ENCODE measurements around the gene MON1B. TPM values are rescaled to one million over a fixed set of nuclear protein-coding genes. Genes with fewer than 3 reads are reported as not detected.

Gene MON1B
- total RNA-seq, result 10 to 100 TPM; 20.6 to 59.4 (median 47.1) TPM

DNA sequence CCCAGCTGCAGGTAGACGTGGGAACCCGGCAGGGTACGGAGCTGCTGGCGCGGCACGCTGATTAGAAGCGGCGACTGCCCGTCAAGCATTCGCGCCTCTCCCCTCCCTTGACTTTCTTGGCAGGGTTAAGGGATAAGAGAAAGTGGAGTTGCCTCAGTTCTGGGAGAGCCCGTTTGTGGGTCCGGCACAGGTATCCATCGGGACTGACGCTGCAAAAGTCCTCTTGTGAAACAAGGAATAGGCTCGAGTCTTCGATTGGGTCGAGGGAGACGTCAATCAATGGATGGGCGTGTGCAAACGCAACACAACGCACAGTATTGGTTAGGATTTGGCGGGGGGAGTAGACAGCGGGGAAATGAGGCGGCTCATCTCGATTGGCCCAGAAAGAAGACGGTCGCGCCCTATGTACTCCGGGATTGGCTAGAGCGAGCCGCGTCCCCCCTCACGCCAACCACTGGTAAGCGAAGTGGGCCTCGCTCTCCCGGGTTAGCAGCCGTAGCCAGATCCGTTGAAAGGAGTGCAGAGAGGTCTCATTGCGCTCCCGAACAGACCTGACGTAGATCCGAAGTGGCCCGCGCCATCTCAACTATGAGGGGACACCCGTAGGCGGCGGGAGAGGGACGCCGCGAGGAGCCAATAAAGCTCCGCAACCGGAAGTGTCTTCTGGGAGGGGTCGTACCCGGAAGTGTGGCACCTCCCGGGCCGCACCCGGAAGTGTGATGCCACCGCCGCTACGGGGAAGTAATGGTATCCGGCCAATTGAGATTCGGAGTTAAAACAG, at the start of gene MON1B:
TSS of gene MON1B (plus strand) at position 713 of the 781 bp plus-strand sequence. CDS start 296 bp downstream, outside the sequence.
- Histone ChIP-seq H3K27ac (peak within 1 kb of the TSS; percentile 82 to 97 (median 94)), H3K36me3 (peaks cover 0 to 29% (median 0%) of the 10 kb centered on the region in 3 donors), H3K27me3 (no peaks in the 10 kb centered on the region), H3K9me3 (no peaks in the 10 kb centered on the region), H3K4me1 (peaks cover 0 to 10% (median 3%) of the 10 kb centered on the region in 4 donors), H3K4me3 (peak within 1 kb of the TSS; percentile 67 to 93 (median 78))
- peak; percentile 96 to 99 (median 96) for DNase-seq
- TF ChIP-seq, protein P1, sequence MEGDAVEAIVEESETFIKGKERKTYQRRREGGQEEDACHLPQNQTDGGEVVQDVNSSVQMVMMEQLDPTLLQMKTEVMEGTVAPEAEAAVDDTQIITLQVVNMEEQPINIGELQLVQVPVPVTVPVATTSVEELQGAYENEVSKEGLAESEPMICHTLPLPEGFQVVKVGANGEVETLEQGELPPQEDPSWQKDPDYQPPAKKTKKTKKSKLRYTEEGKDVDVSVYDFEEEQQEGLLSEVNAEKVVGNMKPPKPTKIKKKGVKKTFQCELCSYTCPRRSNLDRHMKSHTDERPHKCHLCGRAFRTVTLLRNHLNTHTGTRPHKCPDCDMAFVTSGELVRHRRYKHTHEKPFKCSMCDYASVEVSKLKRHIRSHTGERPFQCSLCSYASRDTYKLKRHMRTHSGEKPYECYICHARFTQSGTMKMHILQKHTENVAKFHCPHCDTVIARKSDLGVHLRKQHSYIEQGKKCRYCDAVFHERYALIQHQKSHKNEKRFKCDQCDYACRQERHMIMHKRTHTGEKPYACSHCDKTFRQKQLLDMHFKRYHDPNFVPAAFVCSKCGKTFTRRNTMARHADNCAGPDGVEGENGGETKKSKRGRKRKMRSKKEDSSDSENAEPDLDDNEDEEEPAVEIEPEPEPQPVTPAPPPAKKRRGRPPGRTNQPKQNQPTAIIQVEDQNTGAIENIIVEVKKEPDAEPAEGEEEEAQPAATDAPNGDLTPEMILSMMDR (IDR thresholded peaks at IDR 0.05), result peak in 1 of 6 experiments; percentile 9
- peak; percentile 71 to 86 for TF ChIP-seq POLR2A (IDR thresholded peaks at IDR 0.05)

DNA sequence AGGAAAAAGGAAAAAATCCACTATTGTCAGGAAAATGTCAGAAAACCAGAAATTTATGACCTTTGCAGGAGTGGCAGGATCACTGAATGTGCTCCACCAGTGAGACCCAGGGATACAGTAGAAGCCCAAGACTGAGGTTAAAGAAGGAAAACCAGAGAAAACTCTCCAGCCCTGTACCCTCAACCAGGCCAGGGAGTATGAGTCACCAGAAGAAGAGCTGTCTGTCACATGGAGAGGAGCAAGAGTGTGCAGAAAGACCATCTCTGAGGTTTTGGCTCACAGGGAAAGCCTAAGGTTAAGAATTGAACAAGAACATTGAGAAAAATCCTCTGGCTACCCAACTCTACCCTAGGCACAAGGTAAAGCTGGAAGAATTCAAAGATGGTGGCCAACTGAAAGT, 47.6 kb upstream of the MON1B start:
- no peak overlapping the region for H3K27ac ChIP-seq
- H3K4me1 ChIP-seq, result no peaks in the 10 kb centered on the region
- no peak for TF ChIP-seq POLR2A (IDR thresholded peaks at IDR 0.05)
- TF ChIP-seq, protein P1 (IDR thresholded peaks at IDR 0.05), result no peak
- H3K9me3 ChIP-seq, result no peaks in the 10 kb centered on the region
- H3K36me3 ChIP-seq, result no peaks in the 10 kb centered on the region
- DNase-seq, result no peak
- no peak overlapping the region for H3K4me3 ChIP-seq
- H3K27me3 ChIP-seq, result no peaks in the 10 kb centered on the region

DNA sequence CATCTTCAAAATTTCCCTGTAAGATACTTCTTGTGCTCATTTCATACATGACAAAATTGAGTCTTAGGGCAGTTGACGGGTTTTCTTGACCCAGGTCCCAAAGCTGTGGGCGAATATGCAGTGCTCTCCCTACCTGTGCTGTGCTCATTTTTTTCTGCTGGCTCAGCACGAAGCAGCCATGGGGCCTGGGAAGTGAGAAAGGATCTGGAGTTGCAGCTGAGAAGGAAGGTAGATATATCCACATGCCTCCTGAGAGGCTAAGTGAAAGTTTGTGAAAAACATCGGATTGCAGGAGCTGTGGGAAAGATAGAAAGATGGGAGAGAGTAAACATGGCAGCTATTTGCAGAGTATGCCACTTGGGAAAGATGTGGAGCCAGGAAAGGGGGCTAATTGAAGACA, 42.9 kb upstream of the MON1B start:
- no peak overlapping the region for H3K4me3 ChIP-seq
- no peaks in the 10 kb centered on the region for H3K36me3 ChIP-seq
- no peak for TF ChIP-seq POLR2A (IDR thresholded peaks at IDR 0.05)
- TF ChIP-seq, protein P1 (IDR thresholded peaks at IDR 0.05), result no peak
- H3K9me3 ChIP-seq, result no peaks in the 10 kb centered on the region
- H3K27ac ChIP-seq, result no peak overlapping the region
- H3K27me3 ChIP-seq, result no peaks in the 10 kb centered on the region
- no peaks in the 10 kb centered on the region for H3K4me1 ChIP-seq
- DNase-seq, result no peak

DNA sequence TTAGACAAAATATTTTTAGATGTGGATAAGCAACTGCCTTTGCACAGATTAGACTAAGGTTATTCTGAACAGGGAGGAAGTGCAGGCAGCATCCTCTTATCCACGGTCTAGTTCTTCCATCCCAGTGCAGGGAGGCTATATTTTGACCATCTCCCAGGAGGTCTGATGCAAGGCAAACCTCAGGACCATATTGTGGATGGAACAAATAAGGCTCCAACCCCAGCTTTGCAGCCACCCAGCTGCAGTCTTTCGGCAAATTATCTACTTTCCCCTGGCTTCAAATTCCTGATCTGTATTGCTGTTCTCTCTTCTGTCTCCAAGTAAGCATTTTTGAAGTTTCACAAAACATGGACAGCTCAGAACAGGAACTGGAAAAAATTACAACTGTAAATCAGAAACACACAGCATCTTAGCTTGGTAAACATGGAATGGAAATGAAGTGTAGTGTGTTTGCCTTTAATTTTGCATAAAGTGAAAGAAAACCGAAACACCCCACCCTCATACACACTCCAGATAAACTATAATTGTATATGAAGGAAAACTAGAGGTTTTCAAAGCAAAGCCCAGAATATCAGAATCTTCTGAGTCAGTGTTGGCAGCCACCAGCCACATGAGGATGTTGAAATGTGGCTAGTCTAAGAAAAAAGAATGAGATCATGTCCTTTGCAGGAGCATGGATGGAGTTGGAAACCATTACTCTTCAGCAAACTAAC, 33.5 kb upstream of the MON1B start:
- no peaks in the 10 kb centered on the region for H3K4me1 ChIP-seq
- H3K36me3 ChIP-seq, result no peaks in the 10 kb centered on the region
- no peak overlapping the region for H3K27ac ChIP-seq
- H3K4me3 ChIP-seq, result no peak overlapping the region
- no peaks in the 10 kb centered on the region for H3K27me3 ChIP-seq
- DNase-seq, result no peak
- TF ChIP-seq, protein P1 (IDR thresholded peaks at IDR 0.05), result no peak
- no peak for TF ChIP-seq POLR2A (IDR thresholded peaks at IDR 0.05)
- H3K9me3 ChIP-seq, result no peaks in the 10 kb centered on the region

DNA sequence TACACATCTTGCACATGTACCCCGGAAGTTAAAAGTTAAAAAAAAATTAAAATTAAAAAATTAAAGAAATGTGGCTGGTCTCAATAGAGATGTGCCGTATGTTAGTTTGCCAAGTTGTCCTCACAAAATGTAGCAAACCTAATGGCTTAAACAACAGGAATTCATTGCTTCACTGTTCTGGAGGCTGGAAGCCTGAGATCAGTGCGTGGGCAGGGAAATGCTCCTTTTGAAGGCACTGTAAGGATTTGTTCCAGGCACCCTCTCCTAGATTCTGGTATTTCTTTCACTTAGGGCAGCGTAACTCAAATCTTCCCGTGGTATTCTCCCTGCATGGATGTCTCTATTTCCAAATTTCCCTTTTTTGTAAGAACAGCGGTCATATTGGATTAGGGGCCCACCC, 32.7 kb upstream of the MON1B start:
- Histone ChIP-seq H3K27me3 (no peaks in the 10 kb centered on the region), H3K9me3 (no peaks in the 10 kb centered on the region), H3K4me1 (no peaks in the 10 kb centered on the region), H3K4me3 (no peak overlapping the region), H3K36me3 (no peaks in the 10 kb centered on the region), H3K27ac (no peak overlapping the region)
- DNase-seq, result no peak
- no peak for TF ChIP-seq POLR2A (IDR thresholded peaks at IDR 0.05)
- TF ChIP-seq, protein P1 (IDR thresholded peaks at IDR 0.05), result no peak
